Upper lobe of left lung (tissue), 4 donors: ENCODE results near the gene BAIAP2L2.

Experiments used
- CTCF ChIP-seq, 6 experiments: fragments of 450-650 bp in 4 of 6; fragments of 200-600 bp in 2 of 6; sonication (generic) in 2 of 6; IDR thresholded peaks; one replicate each; pipeline ENCODE4 v1.5.1; 2016 to 2019; ENCODE audit warnings: antibody characterized with exemption in 6 of 6
- POLR2AphosphoS5 ChIP-seq, 2 donors: sonication (generic); formaldehyde crosslinking; IDR thresholded peaks; one replicate each; pipeline ENCODE4 v1.5.1; 2017; ENCODE audit warnings: antibody characterized with exemption in 2 of 2

GRCh38 chr22:38133331-38133730 is 22.8 kb upstream of the BAIAP2L2 start:
- TF ChIP-seq CTCF (IDR thresholded peaks at IDR 0.05) (no peak), POLR2AphosphoS5 (IDR thresholded peaks at IDR 0.05) (no peak)
